MCF 10A (cell line): ENCODE results near the gene PFN4. TPM values are rescaled to one million over a fixed set of nuclear protein-coding genes. Genes with fewer than 3 reads are reported as not detected.

Experiments
- Bru-seq: library from RNA; stranded (reverse); fragments of 400-500 nt; gene quantifications from one replicate; lab custom pipeline; 2021; lab: Mats Ljungman, UMichigan
- BruChase-seq, 2 experiments: library from RNA; stranded (reverse); fragments of 400-500 nt; gene quantifications; one replicate each; lab custom pipeline; 2021; lab: Mats Ljungman, UMichigan
- BruUV-seq: library from RNA; stranded (reverse); fragments of 400-500 nt; replicated peaks from 2 replicates; lab custom pipeline; 2021; lab: Mats Ljungman, UMichigan
- CTCF ChIA-PET: fragments of 300-600 bp; sonication (Branson Sonifier 250); formaldehyde crosslinking; extraction: SDS; loops from one replicate; lab custom pipeline; 2021; ENCODE audit warnings: antibody characterized with exemption, inconsistent platforms; lab: Yijun Ruan, JAX
- POLR2A ChIA-PET: fragments of 300-600, 350-650 bp; sonication (Branson Sonifier 250); formaldehyde crosslinking; extraction: SDS; loops from one replicate; lab custom pipeline; 2020; ENCODE audit warnings: antibody characterized with exemption, inconsistent platforms; lab: Yijun Ruan, JAX
- DNase-seq: peaks from one replicate; pipeline ENCODE4 v3.0.0-alpha.2; 2018; ENCODE audit not compliant: unreplicated experiment
- H3K27ac Mint-ChIP-seq: one replicate; pipeline ENCODE4 v1.8.0; 2022; ENCODE audit warnings: mild to moderate bottlenecking, low read depth, mixed read lengths; ENCODE audit not compliant: unreplicated experiment
- H3K27me3 Mint-ChIP-seq: one replicate; pipeline ENCODE4 v1.8.0; 2022; ENCODE audit warnings: mixed read lengths; ENCODE audit not compliant: insufficient read depth, unreplicated experiment
- H3K36me3 Mint-ChIP-seq: one replicate; pipeline ENCODE4 v1.8.0; 2022; ENCODE audit warnings: mild to moderate bottlenecking, moderate library complexity, mixed read lengths; ENCODE audit not compliant: insufficient read depth, unreplicated experiment
- H3K4me1 Mint-ChIP-seq: one replicate; pipeline ENCODE4 v1.8.0; 2022; ENCODE audit warnings: mixed read lengths; ENCODE audit not compliant: insufficient read depth, unreplicated experiment
- H3K4me3 Mint-ChIP-seq: one replicate; pipeline ENCODE4 v1.8.0; 2022; ENCODE audit warnings: mild to moderate bottlenecking, moderate library complexity, mixed read lengths; ENCODE audit not compliant: unreplicated experiment
- H3K9me3 Mint-ChIP-seq: one replicate; pipeline ENCODE4 v1.8.0; 2022; ENCODE audit warnings: mixed read lengths; ENCODE audit not compliant: unreplicated experiment
- CTCF ChIP-seq: fragments of 200-600 bp; IDR thresholded peaks from one replicate; pipeline ENCODE4 v1.8.0; 2022; ENCODE audit warnings: antibody characterized with exemption, mild to moderate bottlenecking; ENCODE audit not compliant: unreplicated experiment
- intact Hi-C: fragments of 100-400 bp; cut with micrococcal nuclease; formaldehyde crosslinking; loops from 2 replicates; pipeline ENCODE4 v1.14.1; 2022
- long read RNA-seq: library from polyadenylated mRNA; stranded (forward); transcript quantifications from one replicate; pipeline ENCODE4 v2.0.0, GENCODE V29; 2022
- total RNA-seq: library from RNA; stranded (reverse); gene quantifications from 2 replicates; pipeline ENCODE4 v1.2.3, GENCODE V29; 2022

PFN4 gene
- total RNA-seq: 1.8 and 2.6 TPM in 2 replicates
- percentile 45 among the genes with signal in this experiment for Bru-seq, nascent RNA
- percentile 32 among the genes with signal in this experiment for BruChase-seq, experiment 1, labeled RNA remaining after a 6-hour chase
- BruChase-seq, experiment 2, labeled RNA remaining after a 2-hour chase: percentile 34 among the genes with signal in this experiment
- long read RNA-seq, partial matches to known transcripts: 5 of 6 reads
- long read RNA-seq, other reads (novel, unspliced or antisense): 0 of 6 reads

GRCh38 chr2:24123195-24123921 is at the start of gene PFN4, which contains the start of gene FAM228B:
Gene PFN4 (minus strand): TSS chr2:24123334. CDS start chr2:24122535, 799 bp downstream.
Gene FAM228B (plus strand): TSS chr2:24123469. CDS start chr2:24124362, 893 bp downstream.
- Mint-ChIP-seq H3K27me3 (no peaks in the 10 kb centered on the region), H3K9me3 (no peaks in the 10 kb centered on the region), H3K4me1 (peaks cover 16% of the 10 kb centered on the region), H3K36me3 (peaks cover 7% of the 10 kb centered on the region), H3K27ac (peak within 1 kb of the TSS; percentile 81), H3K4me3 (peak within 1 kb of the TSS; percentile 79)
- BruUV-seq: no TSS peak
- intact Hi-C loops: loop anchor here (1.0 kb wide), 1 partner anchor 39 kb away; the partner anchor contains the start of gene TP53I3
- no peak for TF ChIP-seq CTCF
- peak; percentile 77 for DNase-seq
- ChIA-PET CTCF (interaction anchor here (0.6 to 2.0 kb wide), 7 partner anchors 12 to 43 kb away, joined by 3 to 20 read pairs (median 4); partner anchors contain the start of gene TP53I3), POLR2A (interaction anchor here (0.7 to 5.4 kb wide), 19 partner anchors 8 to 235 kb away, joined by 3 to 57 read pairs (median 4); partner anchors contain the start of genes ATAD2B, SF3B6 and TP53I3)

DNA sequence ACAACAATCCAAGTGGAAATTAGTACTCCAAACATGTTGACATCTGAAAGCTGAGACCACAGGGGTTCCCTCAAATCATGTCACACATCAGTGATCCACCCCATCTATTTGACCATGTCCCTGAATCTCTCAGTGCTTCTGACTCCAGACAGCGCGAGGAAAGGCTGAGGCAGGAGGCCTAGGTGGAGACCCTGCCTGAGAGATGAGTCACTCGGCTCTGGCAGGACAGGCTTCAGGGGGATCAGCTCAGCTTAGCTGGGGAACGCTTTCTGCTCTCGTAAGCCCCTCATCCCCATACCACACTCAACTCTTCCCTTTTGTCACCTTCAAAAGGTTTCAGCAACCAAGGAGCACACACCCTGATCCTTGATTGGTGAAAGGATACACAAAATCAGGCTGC is 45.9 kb upstream of the PFN4 start:
- H3K27me3 Mint-ChIP-seq: no peaks in the 10 kb centered on the region
- no peaks in the 10 kb centered on the region for H3K4me1 Mint-ChIP-seq
- no peak for DNase-seq
- H3K36me3 Mint-ChIP-seq: peaks cover 10% of the 10 kb centered on the region
- TF ChIP-seq CTCF: no peak
- intact Hi-C loops: loop anchor here (10.0 kb wide), 1 partner anchor 344 kb away; no protein-coding TSS in a partner anchor
- no peaks in the 10 kb centered on the region for H3K9me3 Mint-ChIP-seq
- H3K4me3 Mint-ChIP-seq: no peak overlapping the region
- POLR2A ChIA-PET: interaction anchor here (1.4 kb wide), 1 partner anchor 11 kb away, joined by 3 read pairs; no protein-coding TSS in a partner anchor
- no peak overlapping the region for H3K27ac Mint-ChIP-seq
- CTCF ChIA-PET: no interaction called here
- no TSS peak for BruUV-seq

GRCh38 chr2:24164416-24164973 is 41.4 kb upstream of the PFN4 start:
- no peaks in the 10 kb centered on the region for H3K9me3 Mint-ChIP-seq
- H3K4me3 Mint-ChIP-seq: no peak overlapping the region
- ChIA-PET POLR2A (interaction anchor here (0.8 kb wide), 1 partner anchor 80 kb away, joined by 4 read pairs; no protein-coding TSS in a partner anchor), CTCF (interaction anchor here (0.6 to 1.0 kb wide), 5 partner anchors 42 to 722 kb away, joined by 3 to 6 read pairs (median 3); partner anchors contain the start of gene PFN4)
- no TSS peak for BruUV-seq
- DNase-seq: peak; percentile 38
- H3K36me3 Mint-ChIP-seq: peaks cover 10% of the 10 kb centered on the region
- no peaks in the 10 kb centered on the region for H3K27me3 Mint-ChIP-seq
- intact Hi-C loops: loop anchor here (1.0 to 10.0 kb wide), 3 partner anchors 80 to 340 kb away; partner anchors contain the start of gene TP53I3
- no peak overlapping the region for H3K27ac Mint-ChIP-seq
- TF ChIP-seq CTCF: peak; percentile 60
- no peaks in the 10 kb centered on the region for H3K4me1 Mint-ChIP-seq
